Neuronal stem cell (in vitro differentiated cells): ENCODE results near the gene MYL10.

ENCODE experiments used
- DNase-seq: peaks from one replicate; pipeline ENCODE4 v3.0.0-alpha.2; 2013; ENCODE audit warnings: low spot score
- H2AFZ ChIP-seq: one replicate; pipeline ENCODE4 v1.6.1; 2013; ENCODE audit warnings: mild to moderate bottlenecking, low read length, inconsistent platforms
- H2AK5ac ChIP-seq: 2 replicates; pipeline ENCODE4 v1.6.1; 2013; ENCODE audit warnings: low read depth, mild to moderate bottlenecking, inconsistent platforms, low read length, moderate library complexity, mixed read lengths
- H2BK120ac ChIP-seq: 2 replicates; pipeline ENCODE4 v1.6.1; 2013; ENCODE audit warnings: low read depth, mild to moderate bottlenecking, inconsistent platforms, low read length, moderate library complexity, mixed read lengths
- H2BK12ac ChIP-seq: one replicate; pipeline ENCODE4 v1.6.1; 2013; ENCODE audit warnings: low read length, inconsistent platforms
- H2BK15ac ChIP-seq: 2 replicates; pipeline ENCODE4 v1.6.1; 2013; ENCODE audit warnings: mild to moderate bottlenecking, low read length, inconsistent platforms, mixed read lengths
- H2BK5ac ChIP-seq: one replicate; pipeline ENCODE4 v1.6.1; 2013; ENCODE audit warnings: inconsistent platforms, mild to moderate bottlenecking, low read length, moderate library complexity
- H3K14ac ChIP-seq: one replicate; pipeline ENCODE4 v1.6.1; 2013; ENCODE audit warnings: low read length, inconsistent platforms
- H3K18ac ChIP-seq: 2 replicates; pipeline ENCODE4 v1.6.1; 2013; ENCODE audit warnings: low read length, inconsistent platforms
- H3K23ac ChIP-seq: 2 replicates; pipeline ENCODE4 v1.6.1; 2013; ENCODE audit warnings: low read depth, mild to moderate bottlenecking, mixed read lengths, low read length, inconsistent platforms; ENCODE audit not compliant: poor library complexity
- H3K27ac ChIP-seq: replicated peaks from 3 replicates; pipeline ENCODE4 v1.5.1; 2013; ENCODE audit warnings: low read length, inconsistent platforms
- H3K27me3 ChIP-seq, 3 experiments: 2 replicates each; pipeline ENCODE4 v1.6.1; 2013; ENCODE audit warnings: low read length in 3 of 3, mild to moderate bottlenecking in 2 of 3, inconsistent platforms in 1 of 3, low read depth in 1 of 3, mixed read lengths in 1 of 3, moderate library complexity in 1 of 3; ENCODE audit not compliant: control insufficient read depth in 3 of 3, insufficient read depth in 3 of 3
- H3K36me3 ChIP-seq, 2 donors: replicated peaks in 1 of 2; 2 replicates each; pipeline ENCODE4 v1.6.1; 2013; ENCODE audit warnings: low read length in 2 of 2; ENCODE audit not compliant: control insufficient read depth in 2 of 2, insufficient read depth in 2 of 2
- H3K4ac ChIP-seq: 2 replicates; pipeline ENCODE4 v1.6.1; 2013; ENCODE audit warnings: inconsistent platforms, mild to moderate bottlenecking, low read length, moderate library complexity
- H3K4me1 ChIP-seq, 2 donors: 1 replicate in 1 of 2; 2 replicates in 1 of 2; pipeline ENCODE4 v1.6.1; 2013; ENCODE audit warnings: low read length in 2 of 2, low read depth in 1 of 2; ENCODE audit not compliant: control insufficient read depth in 2 of 2, insufficient read depth in 1 of 2
- H3K4me2 ChIP-seq: one replicate; pipeline ENCODE4 v1.6.1; 2013; ENCODE audit warnings: mild to moderate bottlenecking, low read length, inconsistent platforms; ENCODE audit not compliant: insufficient read depth, poor library complexity, severe bottlenecking
- H3K4me3 ChIP-seq, 2 donors: 2 replicates each; pipeline ENCODE4 v1.5.1; 2013; ENCODE audit warnings: low read length in 2 of 2, mild to moderate bottlenecking in 2 of 2, inconsistent platforms in 1 of 2, moderate library complexity in 1 of 2
- H3K79me1 ChIP-seq: one replicate; pipeline ENCODE4 v1.6.1; 2013; ENCODE audit warnings: low read depth, mild to moderate bottlenecking, inconsistent platforms, low read length, moderate library complexity
- H3K9ac ChIP-seq: one replicate; pipeline ENCODE4 v1.6.1; 2013; ENCODE audit warnings: mild to moderate bottlenecking, low read depth, low read length, inconsistent platforms; ENCODE audit not compliant: poor library complexity
- H3K9me3 ChIP-seq, 2 donors: replicated peaks in 1 of 2; 2 replicates each; pipeline versions ENCODE3 to v1.6.1; 2013; ENCODE audit warnings: low read length in 2 of 2, mild to moderate bottlenecking in 2 of 2, inconsistent platforms in 1 of 2, low read depth in 1 of 2, mixed read lengths in 1 of 2, moderate library complexity in 1 of 2; ENCODE audit not compliant: control insufficient read depth in 2 of 2, insufficient read depth in 1 of 2
- H4K8ac ChIP-seq: one replicate; pipeline ENCODE4 v1.6.1; 2013; ENCODE audit warnings: low read depth, mild to moderate bottlenecking, inconsistent platforms, low read length, moderate library complexity
- H4K91ac ChIP-seq: one replicate; pipeline ENCODE4 v1.6.1; 2013; ENCODE audit warnings: low read length, low read depth, mild to moderate bottlenecking, inconsistent platforms; ENCODE audit not compliant: poor library complexity
- WGBS, 2 donors: extraction: QIAGEN DNeasy Blood & Tissue Kit; methylation state at CpG; one replicate each; pipeline ENCODE4 v1.1.7; 2013; ENCODE audit warnings: missing lambda C conversion rate in 2 of 2, mixed read lengths in 1 of 2; ENCODE audit not compliant: insufficient read length in 2 of 2, insufficient replicate concordance in 1 of 2; ENCODE audit errors: extremely low coverage in 2 of 2; 5-methylcytosine and 5-hydroxymethylcytosine counted together

MYL10 gene

DNA sequence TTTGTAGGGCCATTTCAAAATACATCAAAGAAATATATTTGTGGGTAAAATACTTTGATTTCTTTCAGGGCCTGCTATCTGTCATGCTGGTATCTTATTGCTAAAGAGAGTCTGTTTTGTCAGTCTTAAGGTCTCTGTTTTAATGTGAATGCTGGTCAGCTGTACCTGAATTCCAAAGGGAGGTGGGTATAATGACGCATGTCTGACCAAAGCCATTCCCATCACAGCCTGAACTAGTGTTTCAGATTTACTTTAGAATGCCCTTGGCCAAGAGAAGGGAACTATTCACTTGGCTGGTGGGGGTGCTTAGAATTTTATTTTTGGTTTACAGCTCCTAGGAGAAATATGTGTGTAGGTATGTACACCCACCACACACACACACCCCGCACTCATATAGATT is 30.6 kb upstream of the MYL10 start:
- Histone ChIP-seq H3K23ac (no peak overlapping the region), H4K91ac (no peak overlapping the region), H3K14ac (no peak overlapping the region), H3K18ac (no peak overlapping the region), H2BK5ac (no peak overlapping the region), H2BK120ac (no peak overlapping the region), H2BK15ac (no peak overlapping the region), H3K9ac (no peak overlapping the region), H3K4me2 (no peak overlapping the region), H2AFZ (no peak overlapping the region), H2BK12ac (no peak overlapping the region), H3K4me1 (peaks cover 0 to 6% of the 10 kb centered on the region in 2 donors), H3K4me3 (no peak overlapping the region), H3K27me3 (no peaks in the 10 kb centered on the region), H3K9me3 (no peaks in the 10 kb centered on the region), H3K36me3 (no peaks in the 10 kb centered on the region), H3K79me1 (no peaks in the 10 kb centered on the region), H4K8ac (no peak overlapping the region), H3K27ac (no peak overlapping the region), H2AK5ac (no peak overlapping the region), H3K4ac (no peak overlapping the region)
- DNase-seq: no peak
- no CpG with 5 or more reads among the region's 2 CpGs for WGBS, 2 donors

GRCh38 chr7:101657171-101657570 is 28.1 kb upstream of the MYL10 start:
- Histone ChIP-seq H4K91ac (no peak overlapping the region), H2BK5ac (no peak overlapping the region), H3K9ac (no peak overlapping the region), H3K4me3 (no peak overlapping the region), H3K18ac (no peak overlapping the region), H4K8ac (no peak overlapping the region), H3K27me3 (no peaks in the 10 kb centered on the region), H2AK5ac (peak overlapping the region; percentile 74), H2AFZ (no peak overlapping the region), H2BK120ac (no peak overlapping the region), H3K4ac (no peak overlapping the region), H2BK15ac (peak overlapping the region; percentile 2), H3K9me3 (no peaks in the 10 kb centered on the region), H3K36me3 (no peaks in the 10 kb centered on the region), H3K27ac (no peak overlapping the region), H2BK12ac (no peak overlapping the region), H3K23ac (no peak overlapping the region), H3K4me1 (peaks cover 0 to 6% of the 10 kb centered on the region in 2 donors), H3K4me2 (no peak overlapping the region), H3K14ac (no peak overlapping the region), H3K79me1 (no peaks in the 10 kb centered on the region)
- WGBS, 2 donors: no CpG with 5 or more reads among the region's 5 CpGs
- no peak for DNase-seq

DNA sequence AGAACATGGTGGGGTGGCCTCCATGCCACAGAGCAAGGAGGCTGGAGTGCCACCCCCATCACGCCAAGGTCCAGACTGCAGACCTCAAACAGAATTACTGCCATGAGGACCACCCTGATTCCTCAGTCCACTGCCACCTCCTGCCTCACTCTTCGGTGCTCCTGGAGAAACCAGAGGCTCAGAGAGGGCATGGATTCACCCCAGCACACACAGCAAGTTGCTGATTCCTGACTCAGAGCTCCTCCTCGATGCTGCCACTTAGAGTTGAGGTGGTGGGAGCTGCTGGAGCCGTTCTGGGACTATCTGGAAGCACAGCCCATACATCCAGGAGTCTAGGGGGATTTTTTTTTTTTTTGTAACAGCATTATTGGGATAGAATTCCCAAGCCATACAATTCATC is 22.0 kb upstream of the MYL10 start:
- H3K27ac ChIP-seq: no peak overlapping the region
- no peak overlapping the region for H3K4me2 ChIP-seq
- H2AFZ ChIP-seq: no peak overlapping the region
- no peak for DNase-seq
- WGBS, 2 donors: no CpG with 5 or more reads among the region's 4 CpGs
- no peaks in the 10 kb centered on the region for H3K79me1 ChIP-seq
- no peak overlapping the region for H4K91ac ChIP-seq
- H3K23ac ChIP-seq: no peak overlapping the region
- H3K4me3 ChIP-seq: no peak overlapping the region
- H4K8ac ChIP-seq: no peak overlapping the region
- H2BK5ac ChIP-seq: no peak overlapping the region
- H3K18ac ChIP-seq: peak overlapping the region; percentile 33
- no peaks in the 10 kb centered on the region for H3K36me3 ChIP-seq
- H3K9me3 ChIP-seq: no peaks in the 10 kb centered on the region
- no peak overlapping the region for H3K14ac ChIP-seq
- no peak overlapping the region for H2BK15ac ChIP-seq
- no peak overlapping the region for H3K4ac ChIP-seq
- no peak overlapping the region for H2AK5ac ChIP-seq
- no peak overlapping the region for H2BK120ac ChIP-seq
- no peaks in the 10 kb centered on the region for H3K27me3 ChIP-seq
- no peak overlapping the region for H3K9ac ChIP-seq
- no peaks in the 10 kb centered on the region for H3K4me1 ChIP-seq
- no peak overlapping the region for H2BK12ac ChIP-seq

- no peak overlapping the region for H3K4ac ChIP-seq
- H3K4me3 ChIP-seq: peak overlapping the region in 1 of 2 donors; percentile 1
- no peak overlapping the region for H2BK120ac ChIP-seq
- H2AFZ ChIP-seq: no peak overlapping the region
- no peak overlapping the region for H3K23ac ChIP-seq
- H3K9me3 ChIP-seq: no peaks in the 10 kb centered on the region
- H2BK12ac ChIP-seq: no peak overlapping the region
- no peaks in the 10 kb centered on the region for H3K4me1 ChIP-seq
- H3K9ac ChIP-seq: no peak overlapping the region
- H3K18ac ChIP-seq: peak overlapping the region; percentile 33
- H2BK15ac ChIP-seq: no peak overlapping the region
- H3K4me2 ChIP-seq: no peak overlapping the region
- whole genome bisulfite sequencing, 2 donors: no CpG with 5 or more reads among the region's 8 CpGs
- no peak overlapping the region for H2AK5ac ChIP-seq
- H3K79me1 ChIP-seq: no peaks in the 10 kb centered on the region
- H3K27ac ChIP-seq: no peak overlapping the region
- no peak for DNase-seq
- no peak overlapping the region for H3K14ac ChIP-seq
- H3K27me3 ChIP-seq: no peaks in the 10 kb centered on the region
- no peak overlapping the region for H4K8ac ChIP-seq
- no peak overlapping the region for H4K91ac ChIP-seq
- no peaks in the 10 kb centered on the region for H3K36me3 ChIP-seq
- H2BK5ac ChIP-seq: no peak overlapping the region
These were observed 21.5 kb upstream of the MYL10 start for GRCh38 chr7:101650579-101651081.
